ENCODE results near the gene CDKAL1.

Gene CDKAL1

DNA sequence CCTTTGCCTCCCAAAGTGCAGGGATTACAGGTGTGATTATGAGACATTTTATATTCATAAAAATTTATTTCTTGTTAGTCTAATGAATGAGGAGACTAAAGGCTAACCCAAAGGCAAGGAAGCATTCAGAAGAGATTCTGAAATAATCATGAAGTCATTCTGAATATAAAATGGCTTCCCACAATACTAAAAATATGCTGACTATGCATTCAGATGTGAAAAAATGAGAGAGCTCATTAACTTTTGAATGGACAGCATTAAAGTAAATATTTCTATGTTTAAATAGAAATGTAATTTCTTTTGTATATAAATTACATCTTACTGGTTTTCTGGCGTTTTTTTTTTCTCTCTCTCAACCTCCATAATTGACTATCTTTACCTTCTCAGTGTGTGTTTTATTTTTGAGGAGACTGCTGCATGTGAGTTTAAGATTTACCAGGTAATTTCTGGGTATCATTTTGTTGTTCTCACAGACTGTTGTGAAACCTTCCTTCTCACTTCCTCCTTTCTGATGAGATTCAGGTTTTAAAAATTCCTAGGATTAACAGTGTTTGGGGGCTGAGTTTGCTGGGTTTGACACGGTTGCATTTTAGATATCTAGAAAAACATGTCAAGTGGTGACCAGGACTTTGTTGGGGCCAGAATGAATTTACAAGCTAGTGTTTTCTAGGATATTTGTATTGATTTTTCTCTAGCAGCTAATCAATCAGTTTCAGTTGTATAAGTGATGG, 316.6 kb downstream of the CDKAL1 start:
- DNase-seq, result no peak

DNA sequence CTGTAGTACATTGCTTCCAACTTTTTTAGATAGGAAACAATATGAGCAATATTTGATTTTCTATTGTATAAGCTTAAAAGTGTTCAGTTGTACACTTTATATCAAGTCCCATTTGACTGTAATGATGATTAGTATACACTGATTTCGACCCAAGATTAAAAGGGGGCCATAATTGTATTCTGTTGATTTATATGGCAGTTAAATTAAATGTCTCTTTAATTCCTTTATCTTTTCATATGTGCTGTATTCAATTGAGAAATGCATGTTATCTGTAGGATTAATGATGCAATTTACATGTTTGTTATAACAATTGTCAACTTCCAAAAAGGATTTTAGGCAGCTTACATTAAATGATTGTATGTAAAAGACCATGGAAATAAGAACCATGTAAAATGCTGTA, 317.5 kb downstream of the CDKAL1 start:
- no peak for DNase-seq

DNA sequence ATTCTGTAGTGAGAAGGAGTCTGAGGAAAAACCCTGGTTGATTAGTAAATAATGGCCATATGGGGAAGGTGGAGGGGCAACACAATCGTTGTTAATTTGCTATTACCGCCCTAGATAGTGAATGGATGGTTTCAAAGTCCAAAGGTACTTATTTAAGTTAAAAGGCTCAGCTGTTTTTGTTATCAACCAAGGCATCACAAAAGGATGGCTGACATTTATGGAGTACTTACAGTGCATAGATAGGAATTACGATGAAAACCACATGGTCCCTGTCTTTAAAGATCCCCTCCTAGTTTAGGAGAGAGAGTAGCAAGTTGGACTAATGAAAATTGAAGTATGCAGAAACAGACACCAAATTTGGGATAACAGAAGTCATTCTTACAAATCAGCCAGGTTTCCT, 319.6 kb downstream of the CDKAL1 start:
- no peak for DNase-seq

DNA sequence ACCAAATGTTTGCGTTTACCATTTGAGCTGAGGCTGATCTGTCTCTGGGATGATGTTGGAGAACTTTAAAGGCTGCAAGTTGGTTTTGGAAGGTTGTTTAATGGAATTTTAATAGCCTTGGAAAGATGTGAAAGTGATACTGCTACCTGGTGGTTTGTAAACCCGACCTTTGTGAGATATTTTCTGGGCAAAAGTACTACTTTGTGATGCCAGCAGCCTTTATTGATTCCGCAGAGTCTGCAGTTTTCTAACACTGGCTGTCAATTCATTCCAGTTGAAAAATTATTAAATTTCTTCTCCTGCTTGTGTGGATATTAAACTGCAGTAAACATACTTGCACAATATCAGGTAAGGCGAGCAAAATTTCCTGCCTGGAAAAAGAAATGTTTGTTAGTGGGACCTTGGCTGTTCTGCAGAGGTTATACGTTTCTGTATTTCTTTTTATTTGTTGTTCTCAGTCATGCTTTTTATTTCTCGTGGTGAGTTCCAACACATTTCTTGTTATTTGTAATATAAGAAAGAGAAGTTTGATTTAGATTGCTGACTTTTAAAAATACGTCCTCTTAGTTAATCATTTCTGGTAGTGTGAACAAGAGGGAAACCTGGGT, 322.5 kb downstream of the CDKAL1 start:
- no peak for DNase-seq

DNA sequence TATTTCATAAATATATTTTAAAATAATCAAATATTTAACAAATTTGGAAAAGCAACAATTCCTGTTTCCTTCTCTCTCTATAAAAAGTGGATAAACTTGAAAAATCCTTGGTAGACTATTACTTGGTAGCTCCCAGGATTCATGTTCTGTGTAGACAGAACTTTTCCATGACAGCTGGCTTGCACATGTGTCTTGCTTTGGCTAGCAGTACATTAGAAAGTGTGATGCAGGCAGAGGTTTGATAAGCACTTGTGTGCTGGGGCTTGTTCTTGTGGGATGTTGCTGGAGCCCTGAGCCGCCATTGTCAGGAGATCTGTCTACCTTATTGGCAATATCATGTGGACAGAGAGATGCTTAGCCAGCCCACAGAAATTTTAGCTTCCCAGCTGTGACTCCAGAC, 327.2 kb downstream of the CDKAL1 start:
- no peak for DNase-seq

DNA sequence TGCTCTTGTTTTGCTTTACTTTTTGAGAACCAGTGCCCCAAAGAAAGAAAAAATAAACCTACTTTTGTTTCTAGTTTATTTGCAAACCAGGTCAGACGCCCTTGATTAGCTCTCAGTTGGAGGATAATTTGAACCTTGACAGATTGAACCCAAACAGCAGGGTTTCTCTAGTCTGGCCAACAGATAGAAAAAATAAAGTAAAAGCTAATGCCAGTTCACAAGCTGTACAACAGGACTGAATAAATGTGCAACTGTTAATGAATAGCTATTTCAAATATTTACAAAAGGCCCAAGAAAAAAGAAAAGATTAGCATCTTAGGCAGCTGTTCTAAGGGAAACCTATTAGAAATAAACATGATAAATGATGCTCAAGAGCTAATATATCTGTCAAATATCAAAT, 331.8 kb downstream of the CDKAL1 start:
- DNase-seq, result no peak

DNA sequence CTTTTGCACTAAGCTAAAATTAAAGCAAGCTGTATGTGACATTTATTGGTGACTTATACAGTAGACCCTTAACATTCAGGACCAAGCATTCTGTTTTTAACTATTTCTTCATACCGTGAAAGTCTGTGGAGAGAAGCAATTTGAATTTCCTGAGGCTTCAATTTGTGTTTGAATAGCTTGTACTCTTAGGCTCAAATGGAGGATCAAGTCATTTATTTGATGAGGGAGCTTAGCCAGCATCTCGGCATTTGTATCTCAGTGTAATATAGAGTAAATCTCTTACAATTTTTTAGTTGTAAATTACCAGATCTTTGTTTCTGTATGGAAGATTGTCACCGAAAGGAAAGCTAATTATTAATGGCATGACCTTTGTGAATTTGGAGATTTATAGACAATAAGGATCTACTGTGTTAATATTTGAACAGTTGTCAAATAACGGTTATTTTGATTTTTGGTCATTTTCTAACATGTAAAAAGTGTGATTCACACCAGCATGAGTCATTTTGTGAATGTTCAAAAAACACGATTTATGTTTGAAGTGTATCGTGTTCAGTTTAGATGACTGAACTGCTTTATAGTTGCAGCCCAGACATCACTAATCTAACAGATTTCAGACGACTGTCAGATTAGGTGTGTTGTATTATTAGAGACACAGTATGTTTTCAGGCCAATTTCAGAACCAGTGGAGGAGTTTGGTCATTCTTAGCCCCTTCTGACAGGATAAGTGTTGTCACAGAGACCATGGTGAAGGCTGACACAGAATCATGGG, 332.9 kb downstream of the CDKAL1 start:
- no peak for DNase-seq

DNA sequence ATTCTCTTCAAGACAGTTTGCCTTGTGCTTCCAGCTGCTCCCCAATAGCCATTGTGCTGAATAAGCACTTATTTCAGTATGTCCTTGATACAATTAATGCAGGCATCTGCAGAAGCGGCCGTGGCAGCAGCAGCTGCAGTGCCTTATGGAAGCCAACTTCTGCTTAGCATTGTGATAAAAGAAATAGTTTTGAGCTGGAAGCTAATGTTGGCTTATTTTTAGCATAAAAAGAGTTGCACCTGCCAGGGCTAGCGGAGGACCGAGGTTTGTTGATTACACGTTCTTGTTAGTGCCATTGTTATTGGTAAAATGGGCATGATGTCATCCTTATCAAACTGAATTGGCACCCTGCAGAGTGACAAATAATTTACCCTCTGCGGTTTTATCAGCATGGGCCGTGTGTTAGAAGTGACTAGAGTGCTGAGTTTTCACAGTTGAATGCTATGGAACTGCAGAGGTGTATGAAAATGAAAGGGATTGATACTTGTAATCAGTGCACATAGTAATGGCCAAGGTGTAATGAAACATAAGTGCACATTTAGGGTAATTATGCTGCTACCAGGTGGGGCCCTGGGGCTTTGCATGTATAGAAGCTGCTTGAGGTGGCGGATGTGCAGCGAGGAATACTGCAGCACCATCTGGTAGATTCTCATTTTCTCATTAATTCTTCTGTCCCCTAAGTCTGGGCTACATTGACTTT, 334.3 kb downstream of the CDKAL1 start:
- no peak for DNase-seq

DNA sequence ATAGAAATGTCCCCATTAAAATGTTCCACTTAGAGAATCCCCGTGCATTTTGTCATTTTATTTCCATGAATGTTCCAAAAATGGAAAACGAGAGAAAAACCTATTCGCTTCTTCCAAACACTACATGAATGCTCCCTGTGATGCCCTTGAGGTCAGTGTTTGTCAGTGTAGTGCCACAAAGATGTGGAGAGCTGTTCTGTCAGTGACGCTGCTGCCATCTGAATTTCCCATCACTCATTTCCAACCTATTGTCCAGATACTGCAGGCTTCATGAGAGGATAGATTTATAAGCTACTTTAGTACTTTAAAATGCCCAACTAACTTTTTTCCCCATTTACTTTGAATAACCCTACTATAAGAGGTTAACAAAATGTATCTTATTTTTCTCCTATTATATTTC, 335.8 kb downstream of the CDKAL1 start:
- no peak for DNase-seq

DNA sequence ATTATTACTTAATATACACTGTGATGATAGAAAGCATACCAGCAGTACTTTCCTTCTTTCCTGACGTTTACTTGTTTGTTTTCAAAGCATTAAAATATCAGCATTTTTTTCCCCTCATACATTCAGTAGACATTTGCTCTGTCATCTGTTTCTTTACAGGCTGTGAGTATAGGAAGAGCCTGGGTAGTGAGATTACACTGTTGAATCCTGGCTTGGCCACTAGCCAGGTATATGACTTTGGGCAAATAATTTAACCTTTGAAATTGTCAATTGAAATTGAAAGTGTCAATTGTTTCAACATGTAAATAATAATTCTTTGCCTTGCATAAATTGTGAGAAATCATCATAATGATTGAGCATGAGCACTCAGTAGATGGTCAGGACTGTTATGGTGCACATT, 336.2 kb downstream of the CDKAL1 start:
- DNase-seq, result no peak

DNA sequence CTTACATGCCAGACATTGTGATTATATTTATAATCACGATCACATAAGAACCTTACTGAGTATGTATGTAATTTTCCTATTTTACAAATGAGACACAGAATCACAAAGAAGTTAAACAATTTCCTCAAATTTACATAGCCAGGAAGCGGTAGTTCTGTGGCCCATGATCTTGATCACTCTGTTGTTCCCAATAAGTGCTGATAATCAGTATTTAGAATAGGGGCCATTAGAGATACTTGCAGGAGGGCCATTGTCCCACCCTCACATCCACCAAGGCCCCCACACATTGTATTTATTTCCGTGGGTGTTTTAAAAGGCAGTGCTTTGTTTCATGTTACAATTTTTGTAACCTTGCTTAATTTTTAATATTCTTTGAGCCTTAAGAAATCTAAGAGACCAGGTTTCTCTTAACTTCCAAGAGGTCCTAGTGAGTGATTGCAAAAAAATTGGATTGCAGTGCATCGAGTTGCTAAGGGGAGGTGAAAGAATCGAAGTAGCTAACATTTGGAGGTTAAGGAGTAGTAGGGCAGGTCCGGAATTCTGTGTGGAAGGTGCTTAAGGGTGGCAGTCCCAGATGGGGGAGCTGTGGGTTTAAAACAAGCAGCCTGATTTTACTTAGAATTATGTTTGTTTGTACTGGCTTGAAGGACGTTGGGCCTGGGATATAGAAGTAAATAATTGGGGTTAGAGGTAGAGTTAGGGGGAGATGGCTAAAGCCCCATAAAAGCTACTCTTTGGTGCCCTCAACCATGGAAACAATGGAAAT, 339.4 kb downstream of the CDKAL1 start:
- no peak for DNase-seq

DNA sequence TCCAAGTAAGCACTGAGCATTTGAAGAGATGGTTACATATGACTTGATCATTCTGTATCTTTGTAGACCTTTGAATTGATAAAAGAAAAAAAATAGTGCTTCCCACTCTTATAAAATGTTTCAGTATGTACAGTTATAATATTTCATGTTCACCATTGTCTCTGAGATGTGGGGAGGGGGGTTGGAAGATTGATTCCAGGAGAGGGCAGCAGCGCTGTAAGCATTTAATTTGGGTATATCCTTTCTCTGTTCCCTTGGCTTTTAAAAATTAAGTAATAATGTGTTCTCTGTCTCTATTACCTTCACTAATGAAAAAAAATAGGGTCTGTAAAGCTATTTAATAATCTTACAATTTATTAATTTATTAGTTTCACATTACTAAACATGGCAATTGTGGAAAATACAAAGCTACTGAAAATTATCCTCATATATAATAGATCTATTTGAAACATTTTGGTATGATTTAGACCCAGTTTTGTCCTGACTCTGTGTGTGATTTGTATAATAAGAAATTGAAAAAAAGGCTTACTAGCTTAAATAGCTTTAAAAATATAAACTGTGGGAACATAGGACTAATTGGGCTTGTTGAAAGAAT, 341.2 kb downstream of the CDKAL1 start:
- no peak for DNase-seq

DNA sequence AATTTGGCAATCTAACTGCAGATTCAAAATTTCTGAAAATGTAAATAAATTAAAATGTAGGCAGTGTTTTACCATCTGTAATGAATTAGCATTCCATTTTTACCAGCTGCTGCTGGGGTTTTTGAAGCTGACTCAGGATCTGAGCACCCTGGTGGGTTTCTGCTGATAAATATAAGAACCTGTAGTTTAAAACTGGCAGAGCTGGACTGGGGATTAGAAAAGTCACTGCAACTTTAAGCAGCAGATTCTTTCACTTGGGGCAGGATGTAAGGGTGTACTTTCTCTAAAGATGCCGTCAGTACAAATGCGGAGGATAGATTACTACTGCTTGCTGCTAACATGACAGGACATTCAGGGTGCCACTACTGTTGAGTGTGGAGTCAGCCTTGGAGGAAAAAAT, 341.8 kb downstream of the CDKAL1 start:
- DNase-seq, result no peak

DNA sequence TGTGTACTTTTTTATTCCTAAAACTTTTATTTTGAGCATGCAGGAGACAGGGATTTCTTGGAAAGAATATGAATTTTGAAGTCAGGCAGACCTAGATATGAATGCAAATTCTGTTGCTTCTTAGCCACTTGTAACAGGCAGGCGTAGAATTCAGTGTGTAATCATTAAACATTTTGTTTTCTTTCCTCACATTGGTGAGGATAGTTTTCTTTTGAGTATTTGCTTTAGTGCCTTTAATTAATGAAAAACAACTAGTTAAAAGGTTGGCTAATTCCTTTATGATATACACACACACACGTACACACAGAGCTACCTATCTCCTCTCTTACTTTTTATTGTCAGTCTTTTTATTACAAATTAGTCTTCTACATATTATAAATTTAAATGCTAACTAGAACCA, 342.3 kb downstream of the CDKAL1 start:
- no peak for DNase-seq

DNA sequence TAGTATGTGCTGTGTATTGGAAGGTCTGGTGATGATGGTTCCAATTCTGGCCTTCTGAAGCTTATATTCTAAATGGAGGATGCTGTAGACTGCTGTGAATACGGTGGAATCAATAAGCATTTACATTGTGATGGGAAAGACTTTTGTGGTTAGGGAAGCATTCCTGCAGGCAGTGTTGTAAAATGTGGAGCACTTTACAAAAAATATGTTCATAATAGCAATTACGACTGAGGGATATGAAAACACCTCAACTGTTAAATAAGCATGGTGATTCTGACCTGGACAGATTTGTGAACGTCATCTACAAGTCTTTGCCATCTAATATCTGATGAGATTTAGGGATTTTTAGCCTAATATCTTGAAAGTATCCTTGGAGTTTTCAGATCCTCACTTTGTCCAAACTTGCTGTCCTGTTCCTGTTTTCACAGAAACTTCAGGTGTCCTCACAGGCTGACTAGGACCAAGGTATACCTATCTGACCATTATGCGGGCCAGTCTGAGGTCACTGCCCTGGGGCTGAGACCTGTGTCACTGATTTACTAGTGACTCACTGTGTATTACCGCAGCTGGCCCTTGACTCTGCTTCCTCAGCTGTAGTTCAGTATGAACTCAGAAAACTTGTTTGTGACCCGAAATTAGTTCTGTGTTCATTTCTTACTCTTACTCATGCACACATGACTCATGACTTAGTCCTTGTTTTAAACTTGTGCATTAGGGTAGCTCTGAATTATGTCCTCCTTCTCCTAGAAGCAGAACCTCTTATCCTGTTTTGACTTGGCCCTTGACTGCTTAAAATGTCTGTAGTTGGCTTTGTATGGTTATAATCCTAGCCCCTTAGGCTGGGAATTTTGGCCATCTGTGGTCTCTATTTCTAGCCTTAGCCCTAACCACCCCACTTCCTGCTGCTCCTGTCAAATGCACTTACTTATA, 343.0 kb downstream of the CDKAL1 start:
- no peak for DNase-seq

DNA sequence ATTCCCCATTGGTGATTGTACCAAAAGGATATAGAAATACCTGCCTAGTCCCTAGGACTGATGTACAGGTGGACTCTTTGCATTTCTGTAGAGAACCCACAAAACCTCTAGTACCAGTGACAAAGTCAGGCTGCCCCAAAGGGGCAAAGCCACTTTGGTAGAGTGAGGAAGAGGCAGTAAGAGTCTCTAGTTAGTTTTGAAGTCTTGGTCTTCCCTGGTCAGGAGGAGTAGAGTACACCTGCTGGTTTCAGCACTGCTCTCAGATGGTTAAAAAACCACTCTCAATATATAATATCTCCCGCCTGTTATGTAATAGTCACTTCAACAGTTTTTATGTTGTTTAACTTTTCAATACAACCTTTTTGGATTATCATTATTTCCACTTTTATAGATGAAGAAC, 344.9 kb downstream of the CDKAL1 start:
- DNase-seq, result no peak

DNA sequence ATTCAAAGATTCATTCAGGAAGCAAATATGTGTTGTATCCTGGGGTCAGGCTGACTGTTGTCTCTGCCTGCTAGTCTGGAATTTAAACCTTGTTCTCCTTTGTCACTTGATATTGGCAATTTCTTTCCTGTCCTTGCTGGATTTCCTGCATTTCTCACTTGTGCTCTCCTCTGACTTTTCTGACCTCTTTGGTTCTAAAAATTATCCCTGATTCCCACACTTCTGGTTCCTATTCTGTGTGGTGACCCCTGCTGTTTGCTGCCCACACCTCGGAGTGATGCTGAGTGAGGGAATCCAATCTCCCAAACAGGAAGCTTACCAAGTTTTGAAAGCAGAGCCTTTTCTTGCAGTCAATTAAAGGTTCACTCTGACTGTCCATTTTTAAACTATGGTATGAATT, 345.3 kb downstream of the CDKAL1 start:
- no peak for DNase-seq

DNA sequence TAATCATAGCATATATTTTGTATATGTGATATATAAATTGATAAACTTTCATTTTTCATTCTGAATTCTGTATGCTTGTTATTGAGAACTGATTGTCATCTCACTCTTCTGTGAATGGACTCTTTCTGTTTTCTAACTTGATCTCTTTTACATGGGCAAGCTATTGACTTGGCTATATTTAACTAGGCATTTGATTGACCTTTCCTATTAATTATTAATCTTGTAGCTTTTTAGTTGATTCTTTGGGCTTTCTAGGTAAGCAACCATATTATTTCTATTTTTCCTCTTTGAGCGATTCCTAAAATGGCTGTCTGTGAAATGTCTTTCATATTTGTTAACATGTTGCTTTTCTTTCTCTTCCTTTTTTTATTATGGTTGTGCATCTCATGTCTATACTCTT, 347.1 kb downstream of the CDKAL1 start:
- DNase-seq, result no peak

DNA sequence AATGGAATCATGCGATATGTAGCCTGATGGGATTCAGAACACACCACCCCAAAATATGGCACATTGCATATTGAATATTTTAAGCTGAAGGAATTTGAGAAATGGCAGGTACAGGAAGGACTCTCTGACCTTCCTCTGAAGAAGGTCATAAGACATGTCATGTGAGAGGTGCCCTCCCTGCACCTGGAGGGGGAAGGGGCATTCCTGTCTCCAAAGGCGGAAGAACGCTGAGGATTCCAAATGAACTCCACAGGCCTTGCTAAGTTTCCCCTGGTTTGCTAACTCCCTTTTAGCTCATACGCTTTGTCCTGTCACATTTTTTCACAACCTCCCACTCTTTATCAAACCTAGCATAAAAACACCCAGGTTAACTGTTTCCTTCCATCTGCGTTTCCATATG, 347.8 kb downstream of the CDKAL1 start:
- no peak for DNase-seq

DNA sequence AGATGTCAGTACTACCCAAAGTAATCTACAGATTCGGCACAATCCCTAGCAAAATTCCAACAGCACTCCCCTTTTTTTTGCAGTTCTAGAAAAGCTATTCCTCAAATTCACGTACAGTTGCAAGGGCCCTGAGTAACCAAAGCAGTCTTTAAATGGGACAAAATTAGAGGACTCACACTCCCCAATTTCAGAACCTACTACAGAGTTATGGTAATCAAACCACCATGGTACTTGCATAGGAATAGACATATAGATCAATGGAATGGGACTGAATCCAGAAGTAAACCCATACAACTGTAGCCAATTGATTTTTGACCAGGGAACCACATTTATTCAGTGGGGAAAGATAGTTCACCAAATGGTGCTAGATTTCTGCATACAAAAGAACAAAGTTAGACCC, 350.8 kb downstream of the CDKAL1 start:
- no peak for DNase-seq

DNA sequence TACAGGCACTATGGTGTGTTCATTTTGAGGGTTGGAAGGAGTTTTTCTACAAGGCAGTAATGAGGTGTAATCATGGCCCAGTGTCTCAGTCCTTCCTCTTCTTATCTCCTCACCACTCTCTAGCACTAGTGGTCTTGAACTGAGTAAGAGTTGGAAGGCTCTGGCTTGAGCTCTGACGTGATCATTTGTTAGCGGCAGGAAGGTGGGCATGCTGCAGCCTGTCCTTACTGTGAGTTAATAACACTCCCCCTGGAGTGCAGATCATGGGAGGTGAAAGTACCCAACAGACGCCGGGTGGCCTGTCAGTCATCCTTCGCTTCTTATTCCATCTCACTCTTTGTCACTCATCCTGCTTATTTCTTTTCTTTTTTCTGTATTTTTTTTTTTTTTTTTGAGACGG, 356.9 kb downstream of the CDKAL1 start:
- DNase-seq, result no peak
